ENCODE results near the gene BTN2A1.
A peak's percentile ranks its signal among the peaks of the same experiment; 100 is the strongest.
"Not testable (repeated sequence)": the region's sequence is repeated elsewhere in the genome, so short reads cannot be mapped to it uniquely, and the experiment has no call there.

BTN2A1 gene

DNA sequence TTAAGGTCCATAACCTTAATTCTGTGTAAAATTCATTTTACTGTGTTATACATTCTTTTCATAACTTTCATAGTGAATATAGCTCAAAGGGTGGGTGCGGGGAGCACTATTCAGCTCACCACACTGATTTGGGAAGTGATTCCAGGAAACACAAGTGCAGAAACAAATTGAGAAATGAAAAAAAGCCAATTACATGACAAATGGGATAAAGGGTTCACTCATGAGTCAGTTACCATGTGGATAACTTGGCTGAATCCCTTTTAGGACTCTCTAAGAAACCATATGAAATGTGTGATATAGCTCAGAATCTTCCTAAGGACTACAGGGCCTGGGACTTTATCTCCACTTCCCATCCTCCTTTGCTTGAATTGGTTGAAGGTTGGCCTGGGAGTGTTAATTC, 3.1 kb upstream of the BTN2A1 start:
- H3K9ac ChIP-seq (ENCODE audit: insufficient read length) = no peak overlapping the region
- H3K9me3 ChIP-seq (ENCODE audit: low read depth, low read length) = no peaks in the 10 kb centered on the region
- DNase-seq (ENCODE audit: low read depth, low spot score) = no peak
- TF ChIP-seq FOXP2 (optimal IDR thresholded peaks at IDR 0.05; ENCODE audit: control extremely low read depth, extremely low read length, insufficient read depth) (no peak), EZH2 (IDR thresholded peaks at IDR 0.05) (no peak), POLR2AphosphoS5 (IDR thresholded peaks at IDR 0.05; ENCODE audit: borderline replicate concordance, low read depth, low read length) (no peak)
- H3K36me3 ChIP-seq (ENCODE audit: insufficient read depth, low read length) = peaks cover 7% of the 10 kb centered on the region
- H3K4me3 ChIP-seq = no peak overlapping the region
- H3K27ac ChIP-seq = no peak overlapping the region

DNA sequence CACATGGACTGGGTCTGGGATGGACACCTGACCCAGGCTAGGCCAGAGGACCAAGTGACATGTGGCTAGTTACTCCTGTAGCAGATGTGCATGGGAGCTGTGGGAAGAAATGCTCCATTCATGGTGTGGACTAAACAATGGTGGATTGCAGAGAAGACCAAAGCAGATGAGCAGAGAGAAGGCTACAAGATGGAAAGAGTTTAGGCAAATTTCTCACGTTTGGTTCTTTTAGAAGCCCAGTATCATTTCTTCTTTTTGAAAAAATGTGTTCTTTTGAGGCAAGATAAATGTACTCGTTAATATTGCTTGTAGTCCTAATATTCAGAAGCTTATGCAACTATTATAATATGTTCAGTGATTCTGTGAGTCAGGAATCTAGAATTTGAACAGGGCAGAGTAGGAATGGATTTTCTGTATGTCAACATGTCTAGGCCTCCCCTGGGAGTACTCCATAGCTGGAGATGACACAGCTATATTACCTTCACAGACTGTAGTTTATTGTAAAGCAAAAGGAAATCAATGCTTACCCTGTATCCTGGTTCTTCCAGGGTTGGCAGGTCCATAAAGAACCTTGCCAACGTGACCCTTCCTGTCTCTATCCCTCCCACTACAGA, 2.3 kb upstream of the BTN2A1 start:
- Histone ChIP-seq H3K9ac (ENCODE audit: insufficient read length) (no peak overlapping the region), H3K27ac (no peak overlapping the region), H3K9me3 (ENCODE audit: low read depth, low read length) (no peaks in the 10 kb centered on the region), H3K4me3 (no peak overlapping the region), H3K36me3 (ENCODE audit: insufficient read depth, low read length) (peaks cover 15% of the 10 kb centered on the region)
- DNase-seq (ENCODE audit: low read depth, low spot score) = no peak
- TF ChIP-seq FOXP2 (optimal IDR thresholded peaks at IDR 0.05; ENCODE audit: control extremely low read depth, extremely low read length, insufficient read depth) (no peak), EZH2 (IDR thresholded peaks at IDR 0.05) (no peak), POLR2AphosphoS5 (IDR thresholded peaks at IDR 0.05; ENCODE audit: borderline replicate concordance, low read depth, low read length) (no peak)

DNA sequence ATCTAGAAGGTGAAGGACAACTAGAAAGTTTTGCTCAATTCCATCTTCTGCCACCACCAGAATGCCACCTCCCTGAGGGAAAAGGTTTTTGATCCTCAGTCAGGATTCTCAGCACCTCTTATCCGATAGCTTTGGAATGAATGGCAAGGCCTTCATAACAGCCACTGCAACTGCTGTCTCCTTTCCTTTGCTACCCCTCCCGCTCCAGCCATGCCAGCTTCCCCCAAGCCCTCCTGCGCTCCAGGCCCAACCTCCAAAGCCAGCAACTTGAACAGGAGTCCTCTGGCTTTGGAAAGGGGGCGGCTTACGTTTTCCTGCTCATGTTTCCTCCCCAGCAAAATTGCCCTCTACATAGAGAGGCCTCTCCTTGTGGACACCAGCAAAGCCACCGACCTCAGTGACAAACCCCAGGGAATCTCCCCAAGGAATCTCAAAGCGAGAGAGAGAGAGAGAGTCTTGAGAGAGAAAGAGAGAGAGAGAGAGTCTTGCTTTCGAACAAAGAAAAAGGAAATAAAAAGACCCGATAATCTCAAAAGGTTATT, 420 bp upstream of the BTN2A1 start:
- no peaks in the 10 kb centered on the region for H3K9me3 ChIP-seq (ENCODE audit: low read depth, low read length)
- DNase-seq (ENCODE audit: low read depth, low spot score) = peak; percentile 22
- peaks cover 29% of the 10 kb centered on the region for H3K36me3 ChIP-seq (ENCODE audit: insufficient read depth, low read length)
- no peak for TF ChIP-seq FOXP2 (optimal IDR thresholded peaks at IDR 0.05; ENCODE audit: control extremely low read depth, extremely low read length, insufficient read depth)
- TF ChIP-seq EZH2 (IDR thresholded peaks at IDR 0.05) = no peak
- H3K4me3 ChIP-seq = peak overlapping the region; percentile 99
- peak overlapping the region; percentile 98 for H3K9ac ChIP-seq (ENCODE audit: insufficient read length)
- peak overlapping the region; percentile 89 for H3K27ac ChIP-seq

DNA sequence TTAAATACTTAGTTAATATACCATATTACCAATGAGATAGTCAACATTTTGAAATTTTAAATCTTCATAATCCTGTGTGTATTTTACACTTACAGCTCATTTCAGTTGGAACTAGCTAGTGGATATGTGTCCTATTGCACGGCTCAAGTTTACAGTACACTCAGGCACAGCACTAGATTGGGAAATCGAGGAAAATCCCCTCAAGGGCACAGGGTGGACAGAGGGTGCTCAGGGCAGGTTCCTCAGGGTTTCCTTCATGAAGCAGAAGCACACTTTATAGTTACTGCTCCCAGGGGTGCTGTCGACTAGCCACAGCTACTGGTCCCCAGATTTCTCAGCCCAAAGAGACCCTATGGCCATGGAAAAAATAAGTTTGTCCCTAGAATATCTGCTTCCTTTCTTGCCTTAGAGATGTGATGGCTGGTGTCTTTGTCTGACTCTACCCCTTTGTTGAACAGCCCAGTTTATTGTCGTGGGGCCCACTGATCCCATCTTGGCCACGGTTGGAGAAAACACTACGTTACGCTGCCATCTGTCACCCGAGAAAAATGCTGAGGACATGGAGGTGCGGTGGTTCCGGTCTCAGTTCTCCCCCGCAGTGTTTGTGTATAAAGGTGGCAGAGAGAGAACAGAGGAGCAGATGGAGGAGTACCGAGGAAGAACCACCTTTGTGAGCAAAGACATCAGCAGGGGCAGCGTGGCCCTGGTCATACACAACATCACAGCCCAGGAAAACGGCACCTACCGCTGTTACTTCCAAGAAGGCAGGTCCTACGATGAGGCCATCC, 1.5 kb downstream of the BTN2A1 start:
- H3K9ac ChIP-seq (ENCODE audit: insufficient read length) = no peak overlapping the region
- H3K27ac ChIP-seq = no peak overlapping the region
- DNase-seq (ENCODE audit: low read depth, low spot score) = no peak
- H3K36me3 ChIP-seq (ENCODE audit: insufficient read depth, low read length) = peaks cover 48% of the 10 kb centered on the region
- H3K4me3 ChIP-seq = peak overlapping the region; percentile 99; the same call in 1 of the 2 replicates
- TF ChIP-seq EZH2 (IDR thresholded peaks at IDR 0.05) = no peak
- no peaks in the 10 kb centered on the region for H3K9me3 ChIP-seq (ENCODE audit: low read depth, low read length)

DNA sequence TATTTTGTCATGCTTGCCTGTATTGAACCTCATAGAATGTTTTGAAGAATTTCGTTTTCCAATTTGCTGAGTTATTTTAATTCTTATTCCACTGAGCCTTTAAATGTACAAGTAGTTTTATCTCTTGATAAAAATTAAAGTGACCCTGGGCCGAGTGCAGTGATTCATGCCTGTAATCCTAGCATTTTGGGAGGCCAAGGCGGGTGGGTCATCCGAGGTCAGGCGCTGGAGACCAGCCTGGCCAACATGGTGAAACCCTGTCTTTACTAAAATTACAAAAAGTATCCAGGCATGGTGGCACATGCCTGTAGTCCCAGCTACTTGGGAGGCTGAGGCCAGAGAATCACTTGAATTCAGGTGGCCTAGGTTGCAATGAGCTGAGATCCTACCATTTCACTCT, 3.6 kb downstream of the BTN2A1 start:
- H3K27ac ChIP-seq; H3K9me3 ChIP-seq (ENCODE audit: low read depth, low read length); H3K9ac ChIP-seq (ENCODE audit: insufficient read length); DNase-seq (ENCODE audit: low read depth, low spot score); H3K4me3 ChIP-seq: not testable (repeated sequence)
- H3K36me3 ChIP-seq (ENCODE audit: insufficient read depth, low read length) = peaks cover 70% of the 10 kb centered on the region

DNA sequence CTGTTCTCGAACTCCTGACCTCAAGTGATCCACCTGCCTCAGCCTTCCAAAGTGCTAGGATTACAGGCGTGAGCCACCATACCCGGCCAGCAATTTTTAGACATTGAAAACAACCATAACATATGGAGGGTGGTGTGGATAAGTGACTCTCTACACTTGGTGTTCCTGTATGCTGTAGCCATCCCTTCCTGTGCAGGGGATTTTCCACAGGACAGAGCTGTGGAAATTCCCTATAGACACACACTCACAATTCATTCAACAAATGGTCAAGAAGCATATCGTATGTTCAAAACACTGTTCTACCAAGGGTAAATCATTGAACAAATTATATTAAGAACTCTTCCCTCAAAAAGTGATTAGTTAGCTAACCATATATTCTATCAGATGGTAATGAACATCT, 6.3 kb downstream of the BTN2A1 start:
- Histone ChIP-seq H3K27ac (no peak overlapping the region), H3K36me3 (ENCODE audit: insufficient read depth, low read length) (peaks cover 93% of the 10 kb centered on the region), H3K9ac (ENCODE audit: insufficient read length) (no peak overlapping the region), H3K9me3 (ENCODE audit: low read depth, low read length) (no peaks in the 10 kb centered on the region), H3K4me3 (no peak overlapping the region)
- no peak for DNase-seq (ENCODE audit: low read depth, low spot score)
- TF ChIP-seq EZH2 (IDR thresholded peaks at IDR 0.05) (no peak), POLR2AphosphoS5 (IDR thresholded peaks at IDR 0.05; ENCODE audit: borderline replicate concordance, low read depth, low read length) (no peak), FOXP2 (optimal IDR thresholded peaks at IDR 0.05; ENCODE audit: control extremely low read depth, extremely low read length, insufficient read depth) (no peak)

DNA sequence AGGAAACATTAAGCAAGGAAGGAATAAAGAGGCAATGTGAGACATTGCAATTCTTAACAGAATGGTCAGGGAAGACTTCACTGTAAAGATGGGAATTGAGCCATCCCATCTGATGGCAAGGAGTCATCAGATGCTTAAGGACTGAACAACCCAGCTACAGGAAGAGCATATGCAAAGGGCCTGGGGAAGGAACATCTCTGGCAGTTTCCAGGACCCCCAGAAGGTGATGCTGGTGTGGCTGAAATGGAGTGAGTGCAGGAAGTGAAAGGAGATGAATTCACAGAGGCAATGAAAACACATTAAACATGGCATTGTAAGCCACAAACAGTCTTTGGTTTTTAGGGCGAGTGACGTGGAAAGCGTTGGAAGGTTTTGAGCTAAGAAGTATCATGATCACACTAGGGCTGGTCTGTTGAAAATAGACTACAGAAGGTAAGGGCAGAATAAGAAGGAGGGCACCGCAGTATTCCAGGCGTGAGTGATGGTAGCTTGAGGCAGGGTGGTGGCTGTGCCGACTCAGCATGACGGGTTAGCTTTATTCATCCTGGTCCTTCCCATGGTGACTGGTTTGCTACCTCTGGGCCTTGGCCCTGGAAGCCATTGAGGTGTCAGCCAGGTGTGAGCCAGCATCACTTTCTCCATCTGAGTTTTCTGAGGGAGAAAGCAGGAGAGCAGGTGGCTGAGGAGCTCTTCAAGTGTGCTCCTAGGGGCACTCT, 6.8 kb downstream of the BTN2A1 start:
- TF ChIP-seq POLR2AphosphoS5 (IDR thresholded peaks at IDR 0.05; ENCODE audit: borderline replicate concordance, low read depth, low read length) (no peak), EZH2 (IDR thresholded peaks at IDR 0.05) (no peak), FOXP2 (optimal IDR thresholded peaks at IDR 0.05; ENCODE audit: control extremely low read depth, extremely low read length, insufficient read depth) (no peak)
- H3K27ac ChIP-seq = no peak overlapping the region
- H3K9ac ChIP-seq (ENCODE audit: insufficient read length) = no peak overlapping the region
- peaks cover 89% of the 10 kb centered on the region for H3K36me3 ChIP-seq (ENCODE audit: insufficient read depth, low read length)
- DNase-seq (ENCODE audit: low read depth, low spot score) = no peak
- no peaks in the 10 kb centered on the region for H3K9me3 ChIP-seq (ENCODE audit: low read depth, low read length)
- H3K4me3 ChIP-seq = no peak overlapping the region

DNA sequence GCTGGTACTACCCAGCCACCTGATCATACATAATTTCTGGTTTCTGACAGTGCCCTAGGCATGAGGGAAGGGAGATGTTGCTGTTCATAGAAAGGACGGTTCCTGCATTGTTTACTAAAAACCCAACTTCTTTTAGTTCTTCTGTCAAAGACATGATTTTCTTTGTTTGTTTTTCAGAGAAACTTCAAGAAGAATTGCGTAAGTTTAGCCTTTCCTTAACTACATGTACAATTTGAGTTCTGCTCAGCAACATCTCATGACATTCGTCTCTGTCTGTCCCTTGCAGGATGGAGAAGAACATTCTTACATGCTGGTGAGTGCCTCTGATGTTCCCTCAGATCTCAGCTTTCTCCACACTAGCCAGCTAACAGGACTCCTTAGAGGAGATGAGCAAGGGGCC, 8.0 kb downstream of the BTN2A1 start:
- H3K4me3 ChIP-seq = no peak overlapping the region
- DNase-seq (ENCODE audit: low read depth, low spot score) = no peak
- no peak overlapping the region for H3K9ac ChIP-seq (ENCODE audit: insufficient read length)
- no peaks in the 10 kb centered on the region for H3K9me3 ChIP-seq (ENCODE audit: low read depth, low read length)
- H3K36me3 ChIP-seq (ENCODE audit: insufficient read depth, low read length) = peaks cover 77% of the 10 kb centered on the region
- no peak for TF ChIP-seq POLR2AphosphoS5 (IDR thresholded peaks at IDR 0.05; ENCODE audit: borderline replicate concordance, low read depth, low read length)
- no peak for TF ChIP-seq FOXP2 (optimal IDR thresholded peaks at IDR 0.05; ENCODE audit: control extremely low read depth, extremely low read length, insufficient read depth)
- TF ChIP-seq EZH2 (IDR thresholded peaks at IDR 0.05) = no peak
- no peak overlapping the region for H3K27ac ChIP-seq
